ENCODE data around the gene MYO10. TPM values are rescaled to one million over a fixed set of nuclear protein-coding genes. Genes with fewer than 3 reads are reported as not detected.

The MYO10 gene
- total RNA-seq, 2 experiments from 2014 or later = 0.03 to 1.7 TPM

DNA sequence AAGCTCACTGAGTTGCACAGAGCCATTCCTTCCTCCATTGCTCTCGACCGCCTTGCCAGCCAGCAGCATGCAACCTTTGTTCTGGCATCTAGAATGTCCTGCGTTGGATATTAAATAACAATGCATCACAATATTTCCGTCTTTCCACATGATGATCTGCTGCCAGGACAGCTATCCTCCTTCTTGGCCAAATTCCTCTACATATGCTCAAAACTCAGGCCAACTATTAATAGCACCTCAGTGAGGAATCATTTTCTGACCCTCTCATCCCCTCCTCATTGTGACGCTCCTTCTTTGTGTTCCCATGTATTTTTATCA is 128.6 kb downstream of the MYO10 start:
- no peak for TF ChIP-seq EZH2phosphoT487 (IDR thresholded peaks at IDR 0.05; ENCODE audit: borderline replicate concordance, low read depth, low read length)
- TF ChIP-seq, protein P1, sequence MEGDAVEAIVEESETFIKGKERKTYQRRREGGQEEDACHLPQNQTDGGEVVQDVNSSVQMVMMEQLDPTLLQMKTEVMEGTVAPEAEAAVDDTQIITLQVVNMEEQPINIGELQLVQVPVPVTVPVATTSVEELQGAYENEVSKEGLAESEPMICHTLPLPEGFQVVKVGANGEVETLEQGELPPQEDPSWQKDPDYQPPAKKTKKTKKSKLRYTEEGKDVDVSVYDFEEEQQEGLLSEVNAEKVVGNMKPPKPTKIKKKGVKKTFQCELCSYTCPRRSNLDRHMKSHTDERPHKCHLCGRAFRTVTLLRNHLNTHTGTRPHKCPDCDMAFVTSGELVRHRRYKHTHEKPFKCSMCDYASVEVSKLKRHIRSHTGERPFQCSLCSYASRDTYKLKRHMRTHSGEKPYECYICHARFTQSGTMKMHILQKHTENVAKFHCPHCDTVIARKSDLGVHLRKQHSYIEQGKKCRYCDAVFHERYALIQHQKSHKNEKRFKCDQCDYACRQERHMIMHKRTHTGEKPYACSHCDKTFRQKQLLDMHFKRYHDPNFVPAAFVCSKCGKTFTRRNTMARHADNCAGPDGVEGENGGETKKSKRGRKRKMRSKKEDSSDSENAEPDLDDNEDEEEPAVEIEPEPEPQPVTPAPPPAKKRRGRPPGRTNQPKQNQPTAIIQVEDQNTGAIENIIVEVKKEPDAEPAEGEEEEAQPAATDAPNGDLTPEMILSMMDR (conservative IDR thresholded peaks at IDR 0.05; ENCODE audit: low read length) = no peak
- H4K20me1 ChIP-seq (ENCODE audit: insufficient read depth, low read length) = no peaks in the 10 kb centered on the region
- intact Hi-C loops (cut with micrococcal nuclease; ENCODE audit: unreplicated experiment) = no loop called here
- H3K4me1 ChIP-seq (ENCODE audit: insufficient read depth, low read length, poor library complexity, severe bottlenecking) = no peaks in the 10 kb centered on the region
- no peaks in the 10 kb centered on the region for H3K79me2 ChIP-seq (ENCODE audit: insufficient read depth, low read depth, low read length)
- no peak overlapping the region for H3K4me3 ChIP-seq (ENCODE audit: low read depth, low read length, poor library complexity, severe bottlenecking)
- DNase-seq (ENCODE audit: low spot score) = no peak
- no peak overlapping the region for H3K4me2 ChIP-seq (ENCODE audit: low read length)
- ChIA-PET CTCF (ENCODE audit: unreplicated experiment) (no interaction called here), POLR2A (interaction anchor here (0.8 kb wide), 1 partner anchor 100 kb away, joined by 5 read pairs; no protein-coding TSS in a partner anchor)
- H3K27ac ChIP-seq (ENCODE audit: low read depth, low read length, poor library complexity, severe bottlenecking) = no peak overlapping the region
- no TSS peak for BruUV-seq (replicated peaks)
- no peaks in the 10 kb centered on the region for H3K9me2 ChIP-seq (ENCODE audit: insufficient read depth, low read length)
- H2AFZ ChIP-seq (ENCODE audit: low read length) = no peak overlapping the region
- H3K36me3 ChIP-seq (ENCODE audit: insufficient read depth, low read length) = no peaks in the 10 kb centered on the region
- H3K9me3 ChIP-seq (ENCODE audit: low read length) = no peaks in the 10 kb centered on the region

- intact Hi-C loops (cut with micrococcal nuclease; ENCODE audit: unreplicated experiment) = no loop called here
- Histone ChIP-seq H2AFZ (ENCODE audit: low read length) (no peak overlapping the region), H3K4me2 (ENCODE audit: low read length) (no peak overlapping the region), H3K79me2 (ENCODE audit: insufficient read depth, low read depth, low read length) (no peaks in the 10 kb centered on the region), H3K9me2 (ENCODE audit: insufficient read depth, low read length) (no peaks in the 10 kb centered on the region), H3K9me3 (ENCODE audit: low read length) (no peaks in the 10 kb centered on the region), H4K20me1 (ENCODE audit: insufficient read depth, low read length) (no peaks in the 10 kb centered on the region), H3K4me1 (ENCODE audit: insufficient read depth, low read length, poor library complexity, severe bottlenecking) (no peaks in the 10 kb centered on the region), H3K36me3 (ENCODE audit: insufficient read depth, low read length) (no peaks in the 10 kb centered on the region), H3K4me3 (ENCODE audit: low read depth, low read length, poor library complexity, severe bottlenecking) (no peak overlapping the region), H3K27ac (ENCODE audit: low read depth, low read length, poor library complexity, severe bottlenecking) (no peak overlapping the region)
- CTCF ChIA-PET (ENCODE audit: unreplicated experiment) = no interaction called here
- BruUV-seq (replicated peaks) = no TSS peak
- POLR2A ChIA-PET = interaction anchor here (0.8 kb wide), 1 partner anchor 101 kb away, joined by 5 read pairs; no protein-coding TSS in a partner anchor
- no peak for DNase-seq (ENCODE audit: low spot score)
- TF ChIP-seq EZH2phosphoT487 (IDR thresholded peaks at IDR 0.05; ENCODE audit: borderline replicate concordance, low read depth, low read length) = no peak
- TF ChIP-seq, protein P1 (conservative IDR thresholded peaks at IDR 0.05; ENCODE audit: low read length) = no peak
Measured at GRCh38 chr5:16806711-16807546, 129.2 kb downstream of the MYO10 start.

- no peaks in the 10 kb centered on the region for H3K36me3 ChIP-seq (ENCODE audit: insufficient read depth, low read length)
- intact Hi-C loops (cut with micrococcal nuclease; ENCODE audit: unreplicated experiment) = no loop called here
- no peak overlapping the region for H3K27ac ChIP-seq (ENCODE audit: low read depth, low read length, poor library complexity, severe bottlenecking)
- H3K9me2 ChIP-seq (ENCODE audit: insufficient read depth, low read length) = no peaks in the 10 kb centered on the region
- H4K20me1 ChIP-seq (ENCODE audit: insufficient read depth, low read length) = no peaks in the 10 kb centered on the region
- BruUV-seq (replicated peaks) = no TSS peak
- TF ChIP-seq, protein P1 (conservative IDR thresholded peaks at IDR 0.05; ENCODE audit: low read length) = no peak
- no peak for TF ChIP-seq EZH2phosphoT487 (IDR thresholded peaks at IDR 0.05; ENCODE audit: borderline replicate concordance, low read depth, low read length)
- POLR2A ChIA-PET = interaction anchor here (0.6 kb wide), 2 partner anchors 9 to 353 kb away, joined by 3 read pairs; no protein-coding TSS in a partner anchor
- no peaks in the 10 kb centered on the region for H3K4me1 ChIP-seq (ENCODE audit: insufficient read depth, low read length, poor library complexity, severe bottlenecking)
- H3K9me3 ChIP-seq (ENCODE audit: low read length) = no peaks in the 10 kb centered on the region
- H2AFZ ChIP-seq (ENCODE audit: low read length) = no peak overlapping the region
- CTCF ChIA-PET (ENCODE audit: unreplicated experiment) = no interaction called here
- no peak overlapping the region for H3K4me2 ChIP-seq (ENCODE audit: low read length)
- DNase-seq (ENCODE audit: low spot score) = no peak
- no peaks in the 10 kb centered on the region for H3K79me2 ChIP-seq (ENCODE audit: insufficient read depth, low read depth, low read length)
- no peak overlapping the region for H3K4me3 ChIP-seq (ENCODE audit: low read depth, low read length, poor library complexity, severe bottlenecking)
Measured at GRCh38 chr5:16805486-16805885, 130.6 kb downstream of the MYO10 start.

Data from OCI-LY7 (cell line).